ENCODE results near the gene CCDC188.

Gene CCDC188

GRCh38 chr22:20150381-20151275, at the start of gene CCDC188:
Gene CCDC188 (minus strand): TSS chr22:20151055. CDS start chr22:20150986, 69 bp downstream.
- DNase-seq = no peak

- DNase-seq = no peak
These were observed 49.1 kb upstream of the CCDC188 start for GRCh38 chr22:20199906-20200305.

GRCh38 chr22:20199413-20199842, 48.6 kb upstream of the CCDC188 start:
- DNase-seq = no peak

GRCh38 chr22:20198557-20199319, 47.9 kb upstream of the CCDC188 start:
- no peak for DNase-seq

- no peak for DNase-seq
These were observed 46.7 kb upstream of the CCDC188 start for GRCh38 chr22:20197407-20198030.

- DNase-seq = no peak
These were observed 45.4 kb upstream of the CCDC188 start for GRCh38 chr22:20196094-20196842.

GRCh38 chr22:20194681-20195593, 44.1 kb upstream of the CCDC188 start:
- no peak for DNase-seq

- DNase-seq = no peak
These were observed 43.1 kb upstream of the CCDC188 start for GRCh38 chr22:20193761-20194494.

- DNase-seq = no peak
These were observed 42.3 kb upstream of the CCDC188 start for GRCh38 chr22:20192972-20193760.

- no peak for DNase-seq
These were observed 41.6 kb upstream of the CCDC188 start for GRCh38 chr22:20192293-20192971.

- DNase-seq = no peak
These were observed 40.9 kb upstream of the CCDC188 start for GRCh38 chr22:20191803-20192202.

GRCh38 chr22:20191000-20191515, 40.2 kb upstream of the CCDC188 start:
- DNase-seq = no peak

GRCh38 chr22:20188567-20188877, 37.7 kb upstream of the CCDC188 start:
- DNase-seq = no peak

GRCh38 chr22:20187777-20188566, 37.1 kb upstream of the CCDC188 start:
- DNase-seq = no peak

GRCh38 chr22:20186871-20187546, 36.2 kb upstream of the CCDC188 start:
- no peak for DNase-seq

GRCh38 chr22:20186183-20186870, 35.5 kb upstream of the CCDC188 start:
- no peak for DNase-seq

- DNase-seq = no peak
These were observed 34.9 kb upstream of the CCDC188 start for GRCh38 chr22:20185750-20186149.
